Neural cell (in vitro differentiated cells): ENCODE data around the gene SLC4A2. TPM values are rescaled to one million over a fixed set of nuclear protein-coding genes. Genes with fewer than 3 reads are reported as not detected.

Experiments used
- H2AFZ ChIP-seq: fragments of 200-600, 300-800 bp; sonication (generic), shearing (Covaris generic); 2 replicates; pipeline ENCODE4 v1.6.0; 2014; ENCODE audit warnings: low read depth, mild to moderate bottlenecking, antibody characterized with exemption, low read length, moderate library complexity
- H3F3A ChIP-seq: fragments of 200-600 bp; shearing (Covaris generic); 2 replicates; pipeline ENCODE4 v1.6.1; 2016; ENCODE audit warnings: mild to moderate bottlenecking, moderate library complexity, mixed read lengths, antibody characterized with exemption, low read length; ENCODE audit not compliant: insufficient read depth, poor library complexity, severe bottlenecking
- H3K27ac ChIP-seq: fragments of 200-600, 300-800 bp; sonication (generic), shearing (Covaris generic); 2 replicates; pipeline ENCODE4 v1.5.1; 2014; ENCODE audit warnings: mild to moderate bottlenecking, low read length, moderate library complexity
- H3K27me3 ChIP-seq: fragments of 300-800, 200-600 bp; sonication (generic), shearing (Covaris generic); 2 replicates; pipeline ENCODE4 v1.6.0; 2014; ENCODE audit warnings: mild to moderate bottlenecking, low read depth, low read length, moderate library complexity; ENCODE audit not compliant: insufficient read depth
- H3K36me3 ChIP-seq: fragments of 300-800, 200-600 bp; sonication (generic), shearing (Covaris generic); 2 replicates; pipeline ENCODE4 v1.5.1; 2014; ENCODE audit warnings: mild to moderate bottlenecking, antibody characterized with exemption, low read length, moderate library complexity; ENCODE audit not compliant: insufficient read depth
- H3K4me2 ChIP-seq: fragments of 300-800, 200-600 bp; sonication (generic), shearing (Covaris generic); 2 replicates; pipeline ENCODE4 v1.6.0; 2014; ENCODE audit warnings: mild to moderate bottlenecking, low read length
- H3K4me3 ChIP-seq: fragments of 300-800, 200-600 bp; sonication (generic), shearing (Covaris generic); 2 replicates; pipeline ENCODE4 v1.5.1; 2014; ENCODE audit warnings: mild to moderate bottlenecking, low read length, moderate library complexity
- H3K79me2 ChIP-seq: fragments of 200-600 bp; shearing (Covaris generic); replicated peaks from 2 replicates; pipeline ENCODE4 v1.6.0; 2014; ENCODE audit warnings: mild to moderate bottlenecking, low read length, moderate library complexity; ENCODE audit not compliant: insufficient read depth
- H3K9ac ChIP-seq: fragments of 300-800, 200-600 bp; sonication (generic), shearing (Covaris generic); 2 replicates; pipeline ENCODE4 v1.6.1; 2016; ENCODE audit warnings: mild to moderate bottlenecking, low read length, mixed read lengths
- H3K9me2 ChIP-seq: fragments of 200-600 bp; shearing (Covaris generic); 2 replicates; pipeline ENCODE4 v1.6.1; 2016; ENCODE audit warnings: mild to moderate bottlenecking, low read length, mixed read lengths; ENCODE audit not compliant: insufficient read depth
- H3K9me3 ChIP-seq: fragments of 200-600, 300-800 bp; sonication (generic), shearing (Covaris generic); 2 replicates; pipeline ENCODE4 v1.6.1; 2016; ENCODE audit warnings: mild to moderate bottlenecking, mixed run types, low read length, moderate library complexity, mixed read lengths
- H4K20me1 ChIP-seq: fragments of 200-600 bp; shearing (Covaris generic); 2 replicates; pipeline ENCODE4 v1.6.1; 2016; ENCODE audit warnings: mild to moderate bottlenecking, mixed run types; ENCODE audit not compliant: insufficient read depth
- CTCF ChIP-seq: fragments of 450-650 bp; IDR thresholded peaks from 2 replicates; pipeline ENCODE4 v1.5.1; 2014; ENCODE audit warnings: antibody characterized with exemption, mild to moderate bottlenecking, moderate library complexity; ENCODE audit not compliant: poor library complexity, severe bottlenecking
- EP300 ChIP-seq: fragments of 450-650 bp; conservative IDR thresholded peaks from 2 replicates; pipeline ENCODE4 v1.6.1; 2014; ENCODE audit warnings: antibody characterized with exemption, mild to moderate bottlenecking, moderate library complexity; ENCODE audit not compliant: poor library complexity, severe bottlenecking
- EZH2 ChIP-seq: fragments of 200-600, 300-800 bp; shearing (Covaris generic), sonication (generic); IDR thresholded peaks from 2 replicates; pipeline ENCODE4 v1.6.1; 2014; ENCODE audit warnings: antibody characterized with exemption, low read length, borderline replicate concordance, mild to moderate bottlenecking; ENCODE audit not compliant: insufficient read depth, poor library complexity, severe bottlenecking
- MXI1 ChIP-seq: fragments of 450-650 bp; conservative IDR thresholded peaks from 2 replicates; pipeline ENCODE4 v1.6.1; 2014; ENCODE audit warnings: antibody characterized with exemption, mild to moderate bottlenecking; ENCODE audit not compliant: poor library complexity, severe bottlenecking
- POLR2AphosphoS5 ChIP-seq: IDR thresholded peaks from 2 replicates; pipeline ENCODE4 v1.6.1; 2012
- RAD21 ChIP-seq: fragments of 450-650 bp; conservative IDR thresholded peaks from 2 replicates; pipeline ENCODE4 v1.6.1; 2014; ENCODE audit warnings: antibody characterized with exemption, mild to moderate bottlenecking, moderate library complexity
- SMC3 ChIP-seq: fragments of 450-650 bp; conservative IDR thresholded peaks from 2 replicates; pipeline ENCODE4 v1.6.1; 2014; ENCODE audit warnings: antibody characterized with exemption, mild to moderate bottlenecking, moderate library complexity; ENCODE audit not compliant: poor library complexity
- TAF1 ChIP-seq: IDR thresholded peaks from 2 replicates; pipeline ENCODE4 v1.6.1; 2012; ENCODE audit warnings: low read depth
- polyA plus RNA-seq: library from polyadenylated mRNA; depleted of rRNA; stranded (reverse); fragments of >200 nt; gene quantifications from 2 replicates; pipeline ENCODE4 v1.2.3, GENCODE V29; 2014
- TF ChIP-seq, protein P1 (sequence below): IDR thresholded peaks from 2 replicates; pipeline ENCODE4 v1.6.1; 2012; ENCODE audit warnings: borderline replicate concordance

SLC4A2 gene
- polyA plus RNA-seq, 1 donor from 2014 or later: 2.4 TPM

DNA sequence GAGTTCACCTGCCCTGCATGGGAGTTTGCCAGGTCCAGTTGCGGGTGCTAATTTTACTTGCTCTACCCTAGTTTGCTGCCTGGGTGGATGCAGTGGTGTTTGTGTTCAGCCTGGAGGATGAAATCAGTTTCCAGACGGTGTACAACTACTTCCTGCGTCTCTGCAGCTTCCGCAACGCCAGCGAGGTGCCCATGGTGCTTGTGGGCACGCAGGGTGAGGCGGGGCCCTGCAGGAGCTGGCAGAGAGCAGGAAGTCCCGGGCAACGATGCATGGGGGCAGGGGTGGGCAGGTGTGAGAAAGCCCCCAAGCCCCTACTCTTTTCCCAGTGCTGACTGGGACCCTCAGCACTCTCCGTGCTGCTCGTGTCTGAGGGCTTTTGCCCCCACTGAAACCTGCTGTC lies 58.2 kb downstream of the SLC4A2 start:
- H4K20me1 ChIP-seq: peaks cover 36% of the 10 kb centered on the region

DNA sequence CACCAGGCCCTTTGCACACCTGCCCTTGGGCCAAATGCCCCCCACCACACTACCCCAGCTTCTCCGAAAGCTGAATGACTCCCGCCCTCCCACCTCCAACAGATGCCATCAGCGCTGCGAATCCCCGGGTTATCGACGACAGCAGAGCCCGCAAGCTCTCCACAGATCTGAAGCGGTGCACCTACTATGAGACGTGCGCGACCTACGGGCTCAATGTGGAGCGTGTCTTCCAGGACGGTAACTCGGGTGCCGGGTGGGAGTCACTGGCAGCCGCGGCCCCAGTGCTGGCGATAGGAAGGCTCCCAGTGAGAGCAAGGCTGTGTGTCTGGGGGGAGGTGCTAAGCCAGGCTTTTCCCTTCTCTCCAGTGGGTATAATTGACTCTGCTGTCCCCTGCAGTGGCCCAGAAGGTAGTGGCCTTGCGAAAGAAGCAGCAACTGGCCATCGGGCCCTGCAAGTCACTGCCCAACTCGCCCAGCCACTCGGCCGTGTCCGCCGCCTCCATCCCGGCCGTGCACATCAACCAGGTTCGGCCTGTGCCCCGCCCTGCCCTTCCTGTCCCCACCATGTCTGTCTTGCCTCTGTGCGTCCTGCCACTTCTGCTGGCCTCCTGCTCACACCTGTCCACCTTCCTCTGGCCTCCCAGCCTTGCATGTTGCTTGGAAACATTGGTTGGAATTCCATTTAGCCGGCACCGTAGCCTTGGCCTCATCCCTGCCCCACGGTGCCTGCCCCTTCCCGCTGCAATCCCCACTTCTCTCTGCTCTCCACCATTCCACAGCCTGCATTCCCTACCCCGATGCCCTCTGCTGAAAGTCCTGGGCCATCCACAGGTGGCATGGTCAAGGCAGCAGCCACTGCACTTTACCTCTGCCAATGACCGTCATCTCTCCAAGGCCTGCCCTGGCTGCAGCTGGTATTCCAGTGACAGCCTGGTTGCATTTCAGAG lies 59.0 kb downstream of the SLC4A2 start:
- no peak overlapping the region for H3K4me2 ChIP-seq
- H3K4me3 ChIP-seq: no peak overlapping the region
- H3K27ac ChIP-seq: no peak overlapping the region
- TF ChIP-seq SMC3 (no peak), TAF1 (no peak), MXI1 (no peak), RAD21 (no peak), POLR2AphosphoS5 (no peak), EP300 (no peak), CTCF (no peak), EZH2 (no peak)
- no peak overlapping the region for H2AFZ ChIP-seq
- peaks cover 22% of the 10 kb centered on the region for H3K27me3 ChIP-seq
- no peak overlapping the region for H3K9ac ChIP-seq
- H3K79me2 ChIP-seq: peaks cover 10% of the 10 kb centered on the region
- peaks cover 34% of the 10 kb centered on the region for H4K20me1 ChIP-seq
- H3K9me2 ChIP-seq: no peaks in the 10 kb centered on the region
- no peaks in the 10 kb centered on the region for H3K9me3 ChIP-seq
- H3F3A ChIP-seq: no peaks in the 10 kb centered on the region
- no peaks in the 10 kb centered on the region for H3K36me3 ChIP-seq

More for the DNA sequence above, 58.2 kb downstream of the SLC4A2 start:
- H3K79me2 ChIP-seq: peaks cover 10% of the 10 kb centered on the region
- H3F3A ChIP-seq: no peaks in the 10 kb centered on the region
- no peaks in the 10 kb centered on the region for H3K9me3 ChIP-seq
- H3K9me2 ChIP-seq: no peaks in the 10 kb centered on the region
- H3K36me3 ChIP-seq: no peaks in the 10 kb centered on the region
- H3K27me3 ChIP-seq: peaks cover 23% of the 10 kb centered on the region
- H2AFZ ChIP-seq: no peak overlapping the region
- no peak overlapping the region for H3K9ac ChIP-seq
- no peak overlapping the region for H3K27ac ChIP-seq
- H3K4me3 ChIP-seq: no peak overlapping the region
- no peak overlapping the region for H3K4me2 ChIP-seq
- no peak for TF ChIP-seq CTCF
- TF ChIP-seq EZH2: no peak
- no peak for TF ChIP-seq MXI1
- no peak for TF ChIP-seq EP300
- TF ChIP-seq, protein P1, sequence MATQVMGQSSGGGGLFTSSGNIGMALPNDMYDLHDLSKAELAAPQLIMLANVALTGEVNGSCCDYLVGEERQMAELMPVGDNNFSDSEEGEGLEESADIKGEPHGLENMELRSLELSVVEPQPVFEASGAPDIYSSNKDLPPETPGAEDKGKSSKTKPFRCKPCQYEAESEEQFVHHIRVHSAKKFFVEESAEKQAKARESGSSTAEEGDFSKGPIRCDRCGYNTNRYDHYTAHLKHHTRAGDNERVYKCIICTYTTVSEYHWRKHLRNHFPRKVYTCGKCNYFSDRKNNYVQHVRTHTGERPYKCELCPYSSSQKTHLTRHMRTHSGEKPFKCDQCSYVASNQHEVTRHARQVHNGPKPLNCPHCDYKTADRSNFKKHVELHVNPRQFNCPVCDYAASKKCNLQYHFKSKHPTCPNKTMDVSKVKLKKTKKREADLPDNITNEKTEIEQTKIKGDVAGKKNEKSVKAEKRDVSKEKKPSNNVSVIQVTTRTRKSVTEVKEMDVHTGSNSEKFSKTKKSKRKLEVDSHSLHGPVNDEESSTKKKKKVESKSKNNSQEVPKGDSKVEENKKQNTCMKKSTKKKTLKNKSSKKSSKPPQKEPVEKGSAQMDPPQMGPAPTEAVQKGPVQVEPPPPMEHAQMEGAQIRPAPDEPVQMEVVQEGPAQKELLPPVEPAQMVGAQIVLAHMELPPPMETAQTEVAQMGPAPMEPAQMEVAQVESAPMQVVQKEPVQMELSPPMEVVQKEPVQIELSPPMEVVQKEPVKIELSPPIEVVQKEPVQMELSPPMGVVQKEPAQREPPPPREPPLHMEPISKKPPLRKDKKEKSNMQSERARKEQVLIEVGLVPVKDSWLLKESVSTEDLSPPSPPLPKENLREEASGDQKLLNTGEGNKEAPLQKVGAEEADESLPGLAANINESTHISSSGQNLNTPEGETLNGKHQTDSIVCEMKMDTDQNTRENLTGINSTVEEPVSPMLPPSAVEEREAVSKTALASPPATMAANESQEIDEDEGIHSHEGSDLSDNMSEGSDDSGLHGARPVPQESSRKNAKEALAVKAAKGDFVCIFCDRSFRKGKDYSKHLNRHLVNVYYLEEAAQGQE: no peak
- no peak for TF ChIP-seq SMC3
- TF ChIP-seq POLR2AphosphoS5: no peak
- TF ChIP-seq TAF1: no peak
- TF ChIP-seq RAD21: no peak
